Activated CD4-positive, alpha-beta T cell treated with anti-CD3 and anti-CD28 coated beads, Interleukin-2, amount 10 ng/mL, durations not matched to agents 7 days and 5 days (primary cell): ENCODE measurements around the gene ZBTB1. TPM values are rescaled to one million over a fixed set of nuclear protein-coding genes. Genes with fewer than 3 reads are reported as not detected.

Source experiments
- CTCF ChIA-PET: fragments of 350-600 bp; sonication (Branson Sonifier 250); formaldehyde crosslinking; loops from one replicate; lab custom pipeline; 2021; ENCODE audit warnings: antibody characterized with exemption; lab: Charles Lee
- POLR2A ChIA-PET: fragments of 350-600 bp; sonication (Branson Sonifier 250); formaldehyde crosslinking; loops from one replicate; lab custom pipeline; 2021; ENCODE audit warnings: antibody characterized with exemption; lab: Charles Lee
- DNase-seq: peaks from one replicate; pipeline ENCODE4 v3.0.0-alpha.2; 2020
- H3K27ac Mint-ChIP-seq: one replicate; pipeline ENCODE4 v1.8.0; 2021; ENCODE audit warnings: mild to moderate bottlenecking, moderate library complexity, mixed read lengths
- H3K27me3 Mint-ChIP-seq: one replicate; pipeline ENCODE4 v1.8.0; 2021; ENCODE audit warnings: mixed read lengths
- H3K36me3 Mint-ChIP-seq: one replicate; pipeline ENCODE4 v1.8.0; 2021; ENCODE audit warnings: low read depth, mixed read lengths
- H3K4me1 Mint-ChIP-seq: one replicate; pipeline ENCODE4 v1.8.0; 2021; ENCODE audit warnings: mixed read lengths
- H3K4me3 Mint-ChIP-seq: one replicate; pipeline ENCODE4 v1.8.0; 2021; ENCODE audit warnings: mild to moderate bottlenecking, moderate library complexity, mixed read lengths
- H3K9me3 Mint-ChIP-seq: one replicate; pipeline ENCODE4 v1.8.0; 2021; ENCODE audit warnings: mixed read lengths
- total RNA-seq, 2 experiments: library from RNA; stranded (reverse); gene quantifications; one replicate each; pipeline ENCODE4 v1.2.3, GENCODE V29; 2021

The ZBTB1 gene
- 10 to 100 TPM; 66.7 to 71.1 TPM for total RNA-seq

- peak within 1 kb of the TSS; percentile 94 for H3K4me3 Mint-ChIP-seq
- ChIA-PET CTCF (interaction anchor here (1.3 kb wide), 1 partner anchor 17 kb away, joined by 3 read pairs; no protein-coding TSS in a partner anchor), POLR2A (interaction anchor here (0.6 to 0.7 kb wide), 2 partner anchors 78 to 863 kb away, joined by 3 to 4 read pairs; partner anchors contain the start of gene WDR89)
- peaks cover 59% of the 10 kb centered on the region for H3K36me3 Mint-ChIP-seq
- H3K4me1 Mint-ChIP-seq = peaks cover 61% of the 10 kb centered on the region
- no peaks in the 10 kb centered on the region for H3K9me3 Mint-ChIP-seq
- H3K27me3 Mint-ChIP-seq = no peaks in the 10 kb centered on the region
- H3K27ac Mint-ChIP-seq = peak within 1 kb of the TSS; percentile 100
- DNase-seq = peak; percentile 86
Observed at GRCh38 chr14:64504310-64504896, at the start of gene ZBTB1. ZBTB1 (plus strand) TSS chr14:64504770; CDS start chr14:64521505, 16,735 bp downstream.

- Mint-ChIP-seq H3K4me1 (peaks cover 22% of the 10 kb centered on the region), H3K27me3 (no peaks in the 10 kb centered on the region), H3K4me3 (no peak overlapping the region), H3K9me3 (no peaks in the 10 kb centered on the region), H3K27ac (no peak overlapping the region), H3K36me3 (peaks cover 41% of the 10 kb centered on the region)
- CTCF ChIA-PET = interaction anchor here (1.0 to 1.3 kb wide), 2 partner anchors 37 to 72 kb away, joined by 3 read pairs; no protein-coding TSS in a partner anchor
- no peak for DNase-seq
- POLR2A ChIA-PET = no interaction called here
Observed at GRCh38 chr14:64459405-64460136, 45.0 kb upstream of the ZBTB1 start.

- H3K4me3 Mint-ChIP-seq = no peak overlapping the region
- DNase-seq = no peak
- H3K27ac Mint-ChIP-seq = no peak overlapping the region
- peaks cover 29% of the 10 kb centered on the region for H3K36me3 Mint-ChIP-seq
- H3K9me3 Mint-ChIP-seq = no peaks in the 10 kb centered on the region
- CTCF ChIA-PET = interaction anchor here (1.3 to 1.7 kb wide), 2 partner anchors 16 to 37 kb away, joined by 3 to 4 read pairs; no protein-coding TSS in a partner anchor
- POLR2A ChIA-PET = no interaction called here
- no peaks in the 10 kb centered on the region for H3K27me3 Mint-ChIP-seq
- H3K4me1 Mint-ChIP-seq = peaks cover 31% of the 10 kb centered on the region
Observed at GRCh38 chr14:64461221-64461620, 43.3 kb upstream of the ZBTB1 start.

- H3K27ac Mint-ChIP-seq = no peak overlapping the region
- DNase-seq = no peak
- no peaks in the 10 kb centered on the region for H3K27me3 Mint-ChIP-seq
- no peaks in the 10 kb centered on the region for H3K9me3 Mint-ChIP-seq
- peaks cover 22% of the 10 kb centered on the region for H3K36me3 Mint-ChIP-seq
- ChIA-PET CTCF (interaction anchor here (0.8 to 3.2 kb wide), 7 partner anchors 9 to 47 kb away, joined by 3 to 10 read pairs (median 4); no protein-coding TSS in a partner anchor), POLR2A (no interaction called here)
- H3K4me1 Mint-ChIP-seq = peaks cover 36% of the 10 kb centered on the region
- no peak overlapping the region for H3K4me3 Mint-ChIP-seq
Observed at GRCh38 chr14:64463195-64463594, 41.4 kb upstream of the ZBTB1 start.

GRCh38 chr14:64463873-64464272, 40.7 kb upstream of the ZBTB1 start:
- H3K36me3 Mint-ChIP-seq = peaks cover 20% of the 10 kb centered on the region
- ChIA-PET CTCF (interaction anchor here (0.7 to 3.2 kb wide), 8 partner anchors 9 to 195 kb away, joined by 3 to 10 read pairs (median 4); no protein-coding TSS in a partner anchor), POLR2A (no interaction called here)
- no peaks in the 10 kb centered on the region for H3K27me3 Mint-ChIP-seq
- no peaks in the 10 kb centered on the region for H3K9me3 Mint-ChIP-seq
- H3K4me3 Mint-ChIP-seq = no peak overlapping the region
- peaks cover 41% of the 10 kb centered on the region for H3K4me1 Mint-ChIP-seq
- no peak overlapping the region for H3K27ac Mint-ChIP-seq
- no peak for DNase-seq

- CTCF ChIA-PET = interaction anchor here (0.5 to 3.2 kb wide), 7 partner anchors 14 to 363 kb away, joined by 3 to 10 read pairs (median 4); no protein-coding TSS in a partner anchor
- Mint-ChIP-seq H3K36me3 (peaks cover 13% of the 10 kb centered on the region), H3K9me3 (no peaks in the 10 kb centered on the region), H3K4me1 (peaks cover 33% of the 10 kb centered on the region), H3K4me3 (peak overlapping the region; percentile 80), H3K27ac (peak overlapping the region; percentile 80), H3K27me3 (no peaks in the 10 kb centered on the region)
- POLR2A ChIA-PET = interaction anchor here (0.6 kb wide), 1 partner anchor 142 kb away, joined by 4 read pairs; no protein-coding TSS in a partner anchor
- no peak for DNase-seq
Observed at GRCh38 chr14:64464651-64465050, 39.9 kb upstream of the ZBTB1 start.

- POLR2A ChIA-PET = interaction anchor here (0.6 kb wide), 1 partner anchor 143 kb away, joined by 4 read pairs; no protein-coding TSS in a partner anchor
- H3K4me1 Mint-ChIP-seq = peaks cover 33% of the 10 kb centered on the region
Observed at GRCh38 chr14:64465191-64465822, 39.3 kb upstream of the ZBTB1 start, which contains the start of gene AKAP5. AKAP5 (plus strand) TSS chr14:64465499; CDS start chr14:64468395, 2,896 bp downstream.

GRCh38 chr14:64465831-64466554, 38.6 kb upstream of the ZBTB1 start:
- POLR2A ChIA-PET = no interaction called here
- Mint-ChIP-seq H3K27ac (peak overlapping the region; percentile 2), H3K9me3 (no peaks in the 10 kb centered on the region), H3K4me3 (peak overlapping the region; percentile 77), H3K36me3 (peaks cover 6% of the 10 kb centered on the region), H3K4me1 (peaks cover 32% of the 10 kb centered on the region), H3K27me3 (no peaks in the 10 kb centered on the region)
- DNase-seq = no peak
- CTCF ChIA-PET = interaction anchor here (1.0 to 1.4 kb wide), 2 partner anchors 10 to 13 kb away, joined by 3 read pairs; no protein-coding TSS in a partner anchor

More at GRCh38 chr14:64465191-64465822, 39.3 kb upstream of the ZBTB1 start, which contains the start of gene AKAP5:
- peaks cover 7% of the 10 kb centered on the region for H3K36me3 Mint-ChIP-seq
- no peaks in the 10 kb centered on the region for H3K27me3 Mint-ChIP-seq
- peak within 1 kb of the TSS; percentile 80 for H3K4me3 Mint-ChIP-seq
- peak; percentile 63 for DNase-seq
- H3K9me3 Mint-ChIP-seq = no peaks in the 10 kb centered on the region
- CTCF ChIA-PET = interaction anchor here (0.9 to 1.2 kb wide), 2 partner anchors 14 to 36 kb away, joined by 3 read pairs; no protein-coding TSS in a partner anchor
- H3K27ac Mint-ChIP-seq = peak within 1 kb of the TSS; percentile 80

- Mint-ChIP-seq H3K27ac (no peak overlapping the region), H3K4me3 (no peak overlapping the region), H3K4me1 (peaks cover 32% of the 10 kb centered on the region), H3K9me3 (no peaks in the 10 kb centered on the region), H3K36me3 (peaks cover 3% of the 10 kb centered on the region), H3K27me3 (no peaks in the 10 kb centered on the region)
- ChIA-PET CTCF (interaction anchor here (1.4 kb wide), 1 partner anchor 12 kb away, joined by 3 read pairs; no protein-coding TSS in a partner anchor), POLR2A (no interaction called here)
- no peak for DNase-seq
Observed at GRCh38 chr14:64467101-64467500, 37.5 kb upstream of the ZBTB1 start.

GRCh38 chr14:64467566-64467965, 37.0 kb upstream of the ZBTB1 start:
- ChIA-PET CTCF (no interaction called here), POLR2A (no interaction called here)
- Mint-ChIP-seq H3K4me3 (no peak overlapping the region), H3K4me1 (peaks cover 32% of the 10 kb centered on the region), H3K27ac (no peak overlapping the region), H3K36me3 (peaks cover 2% of the 10 kb centered on the region), H3K9me3 (no peaks in the 10 kb centered on the region), H3K27me3 (no peaks in the 10 kb centered on the region)
- no peak for DNase-seq

- Mint-ChIP-seq H3K4me3 (no peak overlapping the region), H3K27me3 (no peaks in the 10 kb centered on the region), H3K36me3 (no peaks in the 10 kb centered on the region), H3K27ac (no peak overlapping the region), H3K9me3 (no peaks in the 10 kb centered on the region), H3K4me1 (peaks cover 32% of the 10 kb centered on the region)
- ChIA-PET POLR2A (no interaction called here), CTCF (no interaction called here)
- no peak for DNase-seq
Observed at GRCh38 chr14:64468451-64468850, 36.1 kb upstream of the ZBTB1 start.

- Mint-ChIP-seq H3K36me3 (no peaks in the 10 kb centered on the region), H3K27ac (no peak overlapping the region), H3K4me1 (peaks cover 8% of the 10 kb centered on the region), H3K4me3 (no peak overlapping the region), H3K9me3 (no peaks in the 10 kb centered on the region), H3K27me3 (no peaks in the 10 kb centered on the region)
- DNase-seq = no peak
- ChIA-PET POLR2A (no interaction called here), CTCF (no interaction called here)
Observed at GRCh38 chr14:64474041-64474440, 30.5 kb upstream of the ZBTB1 start.
